ENCODE data around the gene CTRL.

- TF ChIP-seq CTCF (tag by site-specific recombination; IDR thresholded peaks at IDR 0.05) (no peak), MYNN (tag by site-specific recombination; IDR thresholded peaks at IDR 0.05; ENCODE audit: borderline replicate concordance) (no peak), KLF10 (tag by site-specific recombination; IDR thresholded peaks at IDR 0.05) (no peak), YY2 (tag by site-specific recombination; IDR thresholded peaks at IDR 0.05) (no peak), ZBTB11 (tag by site-specific recombination; conservative IDR thresholded peaks at IDR 0.05; ENCODE audit: low read depth) (no peak), ZFP37 (tag by site-specific recombination; IDR thresholded peaks at IDR 0.05) (no peak), BCL6B (tag by site-specific recombination; IDR thresholded peaks at IDR 0.05) (no peak), HOXD13 (CRISPR knock-in tag; IDR thresholded peaks at IDR 0.05; ENCODE audit: borderline replicate concordance) (no peak), ZNF660 (tag by site-specific recombination; IDR thresholded peaks at IDR 0.05) (no peak), ZSCAN30 (tag by site-specific recombination; IDR thresholded peaks at IDR 0.05) (no peak)
- TF ChIP-seq, protein P1, sequence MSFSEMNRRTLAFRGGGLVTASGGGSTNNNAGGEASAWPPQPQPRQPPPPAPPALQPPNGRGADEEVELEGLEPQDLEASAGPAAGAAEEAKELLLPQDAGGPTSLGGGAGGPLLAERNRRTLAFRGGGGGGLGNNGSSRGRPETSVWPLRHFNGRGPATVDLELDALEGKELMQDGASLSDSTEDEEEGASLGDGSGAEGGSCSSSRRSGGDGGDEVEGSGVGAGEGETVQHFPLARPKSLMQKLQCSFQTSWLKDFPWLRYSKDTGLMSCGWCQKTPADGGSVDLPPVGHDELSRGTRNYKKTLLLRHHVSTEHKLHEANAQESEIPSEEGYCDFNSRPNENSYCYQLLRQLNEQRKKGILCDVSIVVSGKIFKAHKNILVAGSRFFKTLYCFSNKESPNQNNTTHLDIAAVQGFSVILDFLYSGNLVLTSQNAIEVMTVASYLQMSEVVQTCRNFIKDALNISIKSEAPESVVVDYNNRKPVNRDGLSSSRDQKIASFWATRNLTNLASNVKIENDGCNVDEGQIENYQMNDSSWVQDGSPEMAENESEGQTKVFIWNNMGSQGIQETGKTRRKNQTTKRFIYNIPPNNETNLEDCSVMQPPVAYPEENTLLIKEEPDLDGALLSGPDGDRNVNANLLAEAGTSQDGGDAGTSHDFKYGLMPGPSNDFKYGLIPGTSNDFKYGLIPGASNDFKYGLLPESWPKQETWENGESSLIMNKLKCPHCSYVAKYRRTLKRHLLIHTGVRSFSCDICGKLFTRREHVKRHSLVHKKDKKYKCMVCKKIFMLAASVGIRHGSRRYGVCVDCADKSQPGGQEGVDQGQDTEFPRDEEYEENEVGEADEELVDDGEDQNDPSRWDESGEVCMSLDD (tag by site-specific recombination; IDR thresholded peaks at IDR 0.05): no peak
These were observed 13.2 kb upstream of the CTRL start for GRCh38 chr16:67944690-67945391.

Data from HEK293 (cell line).